ENCODE results near the gene CLCN7.

CLCN7 gene

GRCh38 chr16:1431497-1432270, 43.1 kb downstream of the CLCN7 start:
- H3K36me3 ChIP-seq (ENCODE audit: insufficient read depth, low read length) = no peaks in the 10 kb centered on the region
- H3K9me3 ChIP-seq (ENCODE audit: insufficient read depth, low read depth, low read length) = no peaks in the 10 kb centered on the region
- no peaks in the 10 kb centered on the region for H3K27me3 ChIP-seq (ENCODE audit: insufficient read depth, low read length)
- H3K4me3 ChIP-seq (ENCODE audit: low read length) = no peak overlapping the region
- WGBS = 89% methylated on average over 20 of the region's 20 CpGs
- no peak overlapping the region for H3K27ac ChIP-seq (ENCODE audit: low read depth, low read length)
- no peak overlapping the region for H3K9ac ChIP-seq (ENCODE audit: low read depth, low read length)
- no peaks in the 10 kb centered on the region for H3K4me1 ChIP-seq (ENCODE audit: insufficient read depth, low read length)

- H3K27ac ChIP-seq (ENCODE audit: low read depth, low read length) = no peak within 1 kb of the TSS
- H3K27me3 ChIP-seq (ENCODE audit: insufficient read depth, low read length) = no peaks in the 10 kb centered on the region
These were observed 43.9 kb downstream of the CLCN7 start, which contains the start of gene PERCC1 for GRCh38 chr16:1430759-1431496. Gene PERCC1 (plus strand): TSS chr16:1431078. CDS start chr16:1432594, 1,516 bp downstream.

GRCh38 chr16:1430214-1430758, 44.5 kb downstream of the CLCN7 start:
- no peaks in the 10 kb centered on the region for H3K9me3 ChIP-seq (ENCODE audit: insufficient read depth, low read depth, low read length)
- H3K27me3 ChIP-seq (ENCODE audit: insufficient read depth, low read length) = no peaks in the 10 kb centered on the region
- H3K27ac ChIP-seq (ENCODE audit: low read depth, low read length) = no peak overlapping the region
- H3K36me3 ChIP-seq (ENCODE audit: insufficient read depth, low read length) = no peaks in the 10 kb centered on the region
- no peak overlapping the region for H3K9ac ChIP-seq (ENCODE audit: low read depth, low read length)
- no peaks in the 10 kb centered on the region for H3K4me1 ChIP-seq (ENCODE audit: insufficient read depth, low read length)
- H3K4me3 ChIP-seq (ENCODE audit: low read length) = no peak overlapping the region
- WGBS = 90% methylated on average over 14 of the region's 14 CpGs

More at GRCh38 chr16:1430759-1431496, 43.9 kb downstream of the CLCN7 start, which contains the start of gene PERCC1:
- 90% methylated on average over 35 of the region's 35 CpGs for WGBS
- Histone ChIP-seq H3K4me1 (ENCODE audit: insufficient read depth, low read length) (no peaks in the 10 kb centered on the region), H3K36me3 (ENCODE audit: insufficient read depth, low read length) (no peaks in the 10 kb centered on the region), H3K9me3 (ENCODE audit: insufficient read depth, low read depth, low read length) (no peaks in the 10 kb centered on the region), H3K9ac (ENCODE audit: low read depth, low read length) (no peak within 1 kb of the TSS), H3K4me3 (ENCODE audit: low read length) (no peak within 1 kb of the TSS)

- Histone ChIP-seq H3K4me1 (ENCODE audit: insufficient read depth, low read length) (no peaks in the 10 kb centered on the region), H3K27ac (ENCODE audit: low read depth, low read length) (no peak overlapping the region), H3K36me3 (ENCODE audit: insufficient read depth, low read length) (no peaks in the 10 kb centered on the region), H3K9me3 (ENCODE audit: insufficient read depth, low read depth, low read length) (no peaks in the 10 kb centered on the region), H3K4me3 (ENCODE audit: low read length) (no peak overlapping the region), H3K27me3 (ENCODE audit: insufficient read depth, low read length) (no peaks in the 10 kb centered on the region), H3K9ac (ENCODE audit: low read depth, low read length) (no peak overlapping the region)
- 93% methylated on average over 13 of the region's 13 CpGs for WGBS
These were observed 45.2 kb downstream of the CLCN7 start for GRCh38 chr16:1429631-1430030.

GRCh38 chr16:1429012-1429411, 45.8 kb downstream of the CLCN7 start:
- H3K27ac ChIP-seq (ENCODE audit: low read depth, low read length) = no peak overlapping the region
- H3K9me3 ChIP-seq (ENCODE audit: insufficient read depth, low read depth, low read length) = no peaks in the 10 kb centered on the region
- H3K4me3 ChIP-seq (ENCODE audit: low read length) = no peak overlapping the region
- no peaks in the 10 kb centered on the region for H3K36me3 ChIP-seq (ENCODE audit: insufficient read depth, low read length)
- no peak overlapping the region for H3K9ac ChIP-seq (ENCODE audit: low read depth, low read length)
- H3K27me3 ChIP-seq (ENCODE audit: insufficient read depth, low read length) = no peaks in the 10 kb centered on the region
- 94% methylated on average over 11 of the region's 11 CpGs for WGBS
- H3K4me1 ChIP-seq (ENCODE audit: insufficient read depth, low read length) = no peaks in the 10 kb centered on the region

- 73% methylated on average over 21 of the region's 21 CpGs for WGBS
- Histone ChIP-seq H3K36me3 (ENCODE audit: insufficient read depth, low read length) (no peaks in the 10 kb centered on the region), H3K27me3 (ENCODE audit: insufficient read depth, low read length) (no peaks in the 10 kb centered on the region), H3K4me1 (ENCODE audit: insufficient read depth, low read length) (no peaks in the 10 kb centered on the region), H3K9ac (ENCODE audit: low read depth, low read length) (no peak overlapping the region), H3K9me3 (ENCODE audit: insufficient read depth, low read depth, low read length) (no peaks in the 10 kb centered on the region), H3K27ac (ENCODE audit: low read depth, low read length) (no peak overlapping the region), H3K4me3 (ENCODE audit: low read length) (no peak overlapping the region)
These were observed 46.3 kb downstream of the CLCN7 start for GRCh38 chr16:1428511-1428910.

GRCh38 chr16:1427473-1428461, 47.1 kb downstream of the CLCN7 start:
- no peak overlapping the region for H3K9ac ChIP-seq (ENCODE audit: low read depth, low read length)
- H3K4me1 ChIP-seq (ENCODE audit: insufficient read depth, low read length) = no peaks in the 10 kb centered on the region
- 93% methylated on average over 53 of the region's 53 CpGs for WGBS
- no peaks in the 10 kb centered on the region for H3K9me3 ChIP-seq (ENCODE audit: insufficient read depth, low read depth, low read length)
- H3K27ac ChIP-seq (ENCODE audit: low read depth, low read length) = no peak overlapping the region
- H3K36me3 ChIP-seq (ENCODE audit: insufficient read depth, low read length) = no peaks in the 10 kb centered on the region
- no peaks in the 10 kb centered on the region for H3K27me3 ChIP-seq (ENCODE audit: insufficient read depth, low read length)
- no peak overlapping the region for H3K4me3 ChIP-seq (ENCODE audit: low read length)

- no peaks in the 10 kb centered on the region for H3K27me3 ChIP-seq (ENCODE audit: insufficient read depth, low read length)
- WGBS = 83% methylated on average over 42 of the region's 42 CpGs
- H3K36me3 ChIP-seq (ENCODE audit: insufficient read depth, low read length) = no peaks in the 10 kb centered on the region
- H3K9ac ChIP-seq (ENCODE audit: low read depth, low read length) = no peak overlapping the region
- H3K27ac ChIP-seq (ENCODE audit: low read depth, low read length) = no peak overlapping the region
- H3K4me1 ChIP-seq (ENCODE audit: insufficient read depth, low read length) = no peaks in the 10 kb centered on the region
- no peak overlapping the region for H3K4me3 ChIP-seq (ENCODE audit: low read length)
- no peaks in the 10 kb centered on the region for H3K9me3 ChIP-seq (ENCODE audit: insufficient read depth, low read depth, low read length)
These were observed 47.9 kb downstream of the CLCN7 start for GRCh38 chr16:1426734-1427471.

GRCh38 chr16:1425616-1426370, 49.0 kb downstream of the CLCN7 start:
- Histone ChIP-seq H3K27ac (ENCODE audit: low read depth, low read length) (no peak overlapping the region), H3K27me3 (ENCODE audit: insufficient read depth, low read length) (no peaks in the 10 kb centered on the region), H3K4me1 (ENCODE audit: insufficient read depth, low read length) (no peaks in the 10 kb centered on the region), H3K36me3 (ENCODE audit: insufficient read depth, low read length) (no peaks in the 10 kb centered on the region), H3K9me3 (ENCODE audit: insufficient read depth, low read depth, low read length) (no peaks in the 10 kb centered on the region), H3K9ac (ENCODE audit: low read depth, low read length) (no peak overlapping the region), H3K4me3 (ENCODE audit: low read length) (no peak overlapping the region)
- WGBS = 92% methylated on average over 16 of the region's 16 CpGs

Data from HUES64 (cell line).